Panc1 (cell line): Measurements from ENCODE around the gene CLEC16A.

ENCODE experiments used
- CTCF ChIP-seq: fragments of 450-650 bp; IDR thresholded peaks from 2 replicates; pipeline ENCODE4 v1.5.1; 2017; ENCODE audit warnings: mild to moderate bottlenecking
- POLR2AphosphoS5 ChIP-seq: IDR thresholded peaks from 2 replicates; pipeline ENCODE4 v1.6.1; 2012; ENCODE audit warnings: mild to moderate bottlenecking, low read depth, low read length, moderate library complexity
- REST ChIP-seq, 2 experiments: IDR thresholded peaks; 2 replicates each; pipeline ENCODE4 v1.6.1; 2011 to 2012; ENCODE audit warnings: low read depth in 2 of 2, control low read depth in 1 of 2, low read length in 1 of 2, mild to moderate bottlenecking in 1 of 2, moderate library complexity in 1 of 2; ENCODE audit not compliant: insufficient read depth in 1 of 2
- SIN3A ChIP-seq: IDR thresholded peaks from 2 replicates; pipeline ENCODE4 v1.6.1; 2012; ENCODE audit warnings: low read depth, mild to moderate bottlenecking, low read length, moderate library complexity, borderline replicate concordance; ENCODE audit not compliant: insufficient read depth
- TCF7L2 ChIP-seq: IDR thresholded peaks from 2 replicates; pipeline ENCODE4 v1.6.1; 2011; ENCODE audit warnings: mild to moderate bottlenecking, low read depth, low read length, inconsistent platforms

GRCh38 chr16:11121914-11122692, 177.7 kb downstream of the CLEC16A start:
- TF ChIP-seq CTCF, result no peak
- no peak for TF ChIP-seq REST (IDR thresholded peaks at IDR 0.05; ENCODE audit: insufficient read depth in 1 of 2, low read depth in 2 of 2, low read length in 1 of 2)
- no peak for TF ChIP-seq TCF7L2
- no peak for TF ChIP-seq POLR2AphosphoS5
- no peak for TF ChIP-seq SIN3A
